Suprapubic skin (tissue), 4 donors: ENCODE measurements around the gene SLC6A19.

Source experiments
- EP300 ChIP-seq: sonication (generic); formaldehyde crosslinking; IDR thresholded peaks from one replicate; pipeline ENCODE4 v1.6.1; 2017; ENCODE audit warnings: antibody characterized with exemption
- POLR2AphosphoS5 ChIP-seq, 3 donors: sonication (generic); formaldehyde crosslinking; IDR thresholded peaks; one replicate each; pipeline ENCODE4 v1.6.1; 2017; ENCODE audit warnings: antibody characterized with exemption in 3 of 3
- TF ChIP-seq, protein P1 (sequence below), 2 donors: fragments of 200-600 bp in 1 of 2; fragments of 450-650 bp in 1 of 2; sonication (generic) in 1 of 2; IDR thresholded peaks; one replicate each; pipeline ENCODE4 v1.5.1; 2016 to 2019; ENCODE audit warnings: antibody characterized with exemption in 2 of 2, mild to moderate bottlenecking in 1 of 2, moderate library complexity in 1 of 2

- TF ChIP-seq, protein P1, sequence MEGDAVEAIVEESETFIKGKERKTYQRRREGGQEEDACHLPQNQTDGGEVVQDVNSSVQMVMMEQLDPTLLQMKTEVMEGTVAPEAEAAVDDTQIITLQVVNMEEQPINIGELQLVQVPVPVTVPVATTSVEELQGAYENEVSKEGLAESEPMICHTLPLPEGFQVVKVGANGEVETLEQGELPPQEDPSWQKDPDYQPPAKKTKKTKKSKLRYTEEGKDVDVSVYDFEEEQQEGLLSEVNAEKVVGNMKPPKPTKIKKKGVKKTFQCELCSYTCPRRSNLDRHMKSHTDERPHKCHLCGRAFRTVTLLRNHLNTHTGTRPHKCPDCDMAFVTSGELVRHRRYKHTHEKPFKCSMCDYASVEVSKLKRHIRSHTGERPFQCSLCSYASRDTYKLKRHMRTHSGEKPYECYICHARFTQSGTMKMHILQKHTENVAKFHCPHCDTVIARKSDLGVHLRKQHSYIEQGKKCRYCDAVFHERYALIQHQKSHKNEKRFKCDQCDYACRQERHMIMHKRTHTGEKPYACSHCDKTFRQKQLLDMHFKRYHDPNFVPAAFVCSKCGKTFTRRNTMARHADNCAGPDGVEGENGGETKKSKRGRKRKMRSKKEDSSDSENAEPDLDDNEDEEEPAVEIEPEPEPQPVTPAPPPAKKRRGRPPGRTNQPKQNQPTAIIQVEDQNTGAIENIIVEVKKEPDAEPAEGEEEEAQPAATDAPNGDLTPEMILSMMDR (IDR thresholded peaks at IDR 0.05): no peak
- TF ChIP-seq POLR2AphosphoS5 (IDR thresholded peaks at IDR 0.05) (no peak), EP300 (no peak)
Observed at GRCh38 chr5:1193591-1193985, 7.8 kb upstream of the SLC6A19 start.
